ENCODE results near the gene SUZ12.
"Not testable (repeated sequence)": the region's sequence is repeated elsewhere in the genome, so short reads cannot be mapped to it uniquely, and the experiment has no call there.

The SUZ12 gene

DNA sequence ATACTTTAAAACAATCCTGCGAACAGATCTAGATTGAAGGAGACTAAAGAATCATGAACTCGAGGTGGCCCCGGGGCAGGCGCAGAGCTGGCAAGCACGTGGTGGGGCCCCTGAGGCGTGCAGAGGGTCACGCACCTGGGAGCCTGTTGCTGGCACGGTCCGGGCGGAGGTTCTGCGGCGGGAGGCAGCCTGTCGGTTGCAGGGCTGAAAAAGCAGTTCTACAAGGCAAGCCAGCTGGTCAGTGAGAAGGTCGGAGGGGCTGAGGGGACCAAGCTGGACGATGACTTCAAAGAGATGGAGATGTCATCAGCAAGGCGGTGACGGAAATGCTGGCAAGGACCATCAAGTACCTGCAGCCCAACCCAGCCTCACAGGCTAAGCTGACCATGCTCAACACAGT lies 103.4 kb downstream of the SUZ12 start:
- DNase-seq (ENCODE audit: low read depth in 3 of 3, low spot score in 1 of 3), result not testable (repeated sequence)

DNA sequence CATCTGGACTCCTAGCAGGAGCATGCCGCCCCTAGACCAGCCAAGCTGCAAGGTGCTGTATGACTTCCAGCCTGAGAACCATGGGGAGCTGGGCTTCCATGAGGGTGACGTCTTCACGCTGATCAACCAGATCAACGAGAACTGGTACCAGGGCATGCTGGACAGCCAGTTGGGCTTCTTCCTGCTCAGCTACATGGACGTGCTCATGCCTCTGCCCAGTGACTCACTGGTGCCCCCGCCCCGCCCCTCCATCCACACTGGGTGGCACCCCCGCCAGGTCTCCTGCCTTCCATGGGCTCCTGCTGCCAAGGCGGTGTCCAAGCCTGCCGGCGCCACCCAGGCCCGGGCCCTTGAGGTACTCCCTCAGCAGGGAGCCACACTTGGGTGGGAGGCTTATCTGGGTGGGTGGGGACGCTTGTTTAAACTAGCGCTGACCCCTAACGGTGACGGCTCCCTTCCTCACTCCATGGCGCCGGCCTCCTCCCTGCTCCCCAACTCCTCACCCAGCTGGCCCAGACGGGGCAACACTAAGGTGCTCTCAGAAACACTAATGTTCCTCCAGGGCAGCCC lies 104.6 kb downstream of the SUZ12 start:
- DNase-seq (ENCODE audit: low read depth in 3 of 3, low spot score in 1 of 3), result not testable (repeated sequence)

DNA sequence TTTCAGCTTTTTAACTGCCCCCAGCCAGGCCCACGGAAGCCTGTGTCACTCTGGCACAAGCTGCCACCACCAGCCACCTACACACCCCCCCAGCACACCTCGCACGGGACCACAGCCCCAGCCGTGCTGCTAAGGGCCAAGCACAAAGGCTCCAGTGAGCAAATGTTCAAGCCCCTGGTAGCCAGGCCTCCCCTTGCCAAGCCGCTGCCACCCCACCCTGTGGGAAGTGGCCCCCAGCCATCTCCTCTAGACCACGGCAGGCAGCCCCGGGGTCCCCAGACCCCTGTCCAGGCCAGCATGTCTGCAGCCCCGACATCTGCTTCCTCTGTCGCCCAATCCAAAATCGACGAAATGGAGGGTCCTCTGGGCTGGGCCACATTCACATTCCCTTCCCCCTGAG lies 105.5 kb downstream of the SUZ12 start:
- DNase-seq (ENCODE audit: low read depth in 3 of 3, low spot score in 1 of 3), result not testable (repeated sequence)

DNA sequence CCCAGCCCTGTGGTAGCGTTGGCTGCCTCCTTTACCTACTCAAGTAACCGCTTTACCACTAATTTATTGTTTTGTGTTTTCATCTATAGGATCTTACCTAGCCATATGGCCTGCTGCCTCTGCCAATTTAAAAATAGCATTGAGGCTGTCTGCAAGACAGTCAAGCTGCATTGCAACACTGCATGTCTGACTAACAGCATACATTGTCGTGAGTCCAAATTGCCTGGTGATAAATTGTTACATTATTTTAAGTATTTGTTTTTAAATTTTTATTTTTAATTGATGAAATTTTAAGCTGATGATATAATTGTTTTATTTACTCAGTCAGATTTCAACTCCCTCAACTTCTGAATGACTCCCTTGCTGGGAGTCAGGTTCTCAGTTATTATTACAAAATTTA lies 108.8 kb downstream of the SUZ12 start:
- not testable (repeated sequence) for DNase-seq (ENCODE audit: low read depth in 3 of 3, low spot score in 1 of 3)

DNA sequence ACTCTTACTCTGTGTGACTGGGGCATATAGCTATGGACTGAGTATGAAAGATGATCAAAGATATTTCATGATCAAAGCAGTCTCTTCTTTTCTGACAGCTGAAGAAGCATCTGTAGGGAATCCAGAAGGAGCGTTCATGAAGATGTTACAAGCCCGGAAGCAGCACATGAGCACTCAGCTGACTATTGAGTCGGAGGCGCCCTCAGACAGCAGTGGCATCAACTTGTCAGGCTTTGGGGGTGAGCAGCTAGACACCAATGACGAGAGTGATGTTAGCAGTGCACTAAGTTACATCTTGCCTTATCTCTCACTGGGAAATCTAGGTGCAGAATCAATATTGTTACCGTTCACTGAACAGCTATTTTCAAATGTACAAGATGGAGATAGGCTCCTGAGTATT lies 110.9 kb downstream of the SUZ12 start:
- DNase-seq (ENCODE audit: low read depth in 3 of 3, low spot score in 1 of 3), result not testable (repeated sequence)
